Measurements from ENCODE around the gene ZNF747.

DNA sequence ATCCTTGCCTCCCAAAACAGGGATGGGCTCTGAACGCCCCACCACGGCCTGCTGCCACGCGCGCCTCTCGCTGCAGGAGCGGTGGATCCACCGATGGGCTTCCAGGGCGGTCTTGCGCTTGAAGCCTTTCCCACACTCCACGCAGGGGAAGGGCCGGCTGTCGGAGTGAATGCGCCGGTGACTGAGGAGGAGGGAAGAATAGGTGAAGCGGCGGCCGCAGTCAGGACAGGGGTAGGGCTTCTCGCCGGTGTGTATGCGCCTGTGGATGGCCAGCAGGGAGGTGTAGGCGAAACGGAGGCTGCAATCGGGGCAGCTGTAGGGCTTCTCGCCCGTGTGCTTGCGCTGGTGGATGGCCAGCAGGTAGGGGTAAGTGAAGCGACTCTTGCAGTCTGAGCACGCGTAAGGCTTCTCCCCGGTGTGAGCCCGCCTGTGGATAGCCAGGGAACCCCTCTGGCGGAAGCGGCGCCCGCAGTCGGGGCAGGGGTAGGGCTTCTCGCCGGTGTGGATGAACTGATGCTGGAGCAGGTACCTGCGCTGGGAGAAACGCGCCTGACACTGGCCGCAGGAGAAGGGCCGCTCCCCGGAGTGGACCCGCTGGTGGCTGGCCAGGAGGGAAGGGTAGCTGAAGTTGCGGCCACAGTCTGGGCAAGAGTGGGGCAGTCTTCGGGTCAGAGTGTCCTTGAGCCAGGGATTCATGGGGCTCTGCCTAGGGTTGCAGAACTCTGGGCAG lies 48.1 kb upstream of the ZNF747 start:
- TF ChIP-seq, protein P1, sequence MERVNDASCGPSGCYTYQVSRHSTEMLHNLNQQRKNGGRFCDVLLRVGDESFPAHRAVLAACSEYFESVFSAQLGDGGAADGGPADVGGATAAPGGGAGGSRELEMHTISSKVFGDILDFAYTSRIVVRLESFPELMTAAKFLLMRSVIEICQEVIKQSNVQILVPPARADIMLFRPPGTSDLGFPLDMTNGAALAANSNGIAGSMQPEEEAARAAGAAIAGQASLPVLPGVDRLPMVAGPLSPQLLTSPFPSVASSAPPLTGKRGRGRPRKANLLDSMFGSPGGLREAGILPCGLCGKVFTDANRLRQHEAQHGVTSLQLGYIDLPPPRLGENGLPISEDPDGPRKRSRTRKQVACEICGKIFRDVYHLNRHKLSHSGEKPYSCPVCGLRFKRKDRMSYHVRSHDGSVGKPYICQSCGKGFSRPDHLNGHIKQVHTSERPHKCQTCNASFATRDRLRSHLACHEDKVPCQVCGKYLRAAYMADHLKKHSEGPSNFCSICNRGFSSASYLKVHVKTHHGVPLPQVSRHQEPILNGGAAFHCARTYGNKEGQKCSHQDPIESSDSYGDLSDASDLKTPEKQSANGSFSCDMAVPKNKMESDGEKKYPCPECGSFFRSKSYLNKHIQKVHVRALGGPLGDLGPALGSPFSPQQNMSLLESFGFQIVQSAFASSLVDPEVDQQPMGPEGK (CRISPR knock-in tag; IDR thresholded peaks at IDR 0.05; ENCODE audit: borderline replicate concordance): no peak
- TF ChIP-seq TOX (CRISPR knock-in tag; IDR thresholded peaks at IDR 0.05; ENCODE audit: borderline replicate concordance) (no peak), GLIS3 (CRISPR knock-in tag; IDR thresholded peaks at IDR 0.05) (no peak), ARNTL (CRISPR knock-in tag; IDR thresholded peaks at IDR 0.05; ENCODE audit: borderline replicate concordance, low read depth) (no peak)
- TF ChIP-seq, protein P2, sequence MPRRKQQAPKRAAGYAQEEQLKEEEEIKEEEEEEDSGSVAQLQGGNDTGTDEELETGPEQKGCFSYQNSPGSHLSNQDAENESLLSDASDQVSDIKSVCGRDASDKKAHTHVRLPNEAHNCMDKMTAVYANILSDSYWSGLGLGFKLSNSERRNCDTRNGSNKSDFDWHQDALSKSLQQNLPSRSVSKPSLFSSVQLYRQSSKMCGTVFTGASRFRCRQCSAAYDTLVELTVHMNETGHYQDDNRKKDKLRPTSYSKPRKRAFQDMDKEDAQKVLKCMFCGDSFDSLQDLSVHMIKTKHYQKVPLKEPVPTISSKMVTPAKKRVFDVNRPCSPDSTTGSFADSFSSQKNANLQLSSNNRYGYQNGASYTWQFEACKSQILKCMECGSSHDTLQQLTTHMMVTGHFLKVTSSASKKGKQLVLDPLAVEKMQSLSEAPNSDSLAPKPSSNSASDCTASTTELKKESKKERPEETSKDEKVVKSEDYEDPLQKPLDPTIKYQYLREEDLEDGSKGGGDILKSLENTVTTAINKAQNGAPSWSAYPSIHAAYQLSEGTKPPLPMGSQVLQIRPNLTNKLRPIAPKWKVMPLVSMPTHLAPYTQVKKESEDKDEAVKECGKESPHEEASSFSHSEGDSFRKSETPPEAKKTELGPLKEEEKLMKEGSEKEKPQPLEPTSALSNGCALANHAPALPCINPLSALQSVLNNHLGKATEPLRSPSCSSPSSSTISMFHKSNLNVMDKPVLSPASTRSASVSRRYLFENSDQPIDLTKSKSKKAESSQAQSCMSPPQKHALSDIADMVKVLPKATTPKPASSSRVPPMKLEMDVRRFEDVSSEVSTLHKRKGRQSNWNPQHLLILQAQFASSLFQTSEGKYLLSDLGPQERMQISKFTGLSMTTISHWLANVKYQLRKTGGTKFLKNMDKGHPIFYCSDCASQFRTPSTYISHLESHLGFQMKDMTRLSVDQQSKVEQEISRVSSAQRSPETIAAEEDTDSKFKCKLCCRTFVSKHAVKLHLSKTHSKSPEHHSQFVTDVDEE (CRISPR knock-in tag; IDR thresholded peaks at IDR 0.05): no peak

Measured in SK-N-SH treated with all-trans-retinoic acid at 6 μM for 48 hours (cell line).